OCI-LY1 (cell line): ENCODE data around the gene GABRG3.

Experiments
- H2AFZ ChIP-seq: fragments of 200-600 bp; sonication (generic), shearing (Covaris generic); 2 replicates; pipeline ENCODE4 v1.6.0; 2014; ENCODE audit warnings: antibody characterized with exemption, mild to moderate bottlenecking, low read length
- H3F3A ChIP-seq: fragments of 200-600 bp; sonication (generic), shearing (Covaris generic); 2 replicates; pipeline ENCODE4 v1.6.0; 2014; ENCODE audit warnings: mild to moderate bottlenecking, antibody characterized with exemption, low read length, moderate library complexity; ENCODE audit not compliant: insufficient read depth
- H3K27ac ChIP-seq: fragments of 200-600 bp; sonication (generic); 2 replicates; pipeline ENCODE4 v1.5.1; 2014; ENCODE audit warnings: low read length, mixed run types, mild to moderate bottlenecking, low read depth; ENCODE audit not compliant: poor library complexity, severe bottlenecking
- H3K27me3 ChIP-seq: fragments of 200-600 bp; sonication (generic); 2 replicates; pipeline ENCODE4 v1.6.0; 2014; ENCODE audit warnings: antibody characterized with exemption, mild to moderate bottlenecking, low read length, moderate library complexity; ENCODE audit not compliant: insufficient read depth
- H3K36me3 ChIP-seq: fragments of 200-600 bp; sonication (generic); 2 replicates; pipeline ENCODE4 v1.6.1; 2014; ENCODE audit warnings: mild to moderate bottlenecking, antibody characterized with exemption, low read length, moderate library complexity, mixed read lengths; ENCODE audit not compliant: insufficient read depth
- H3K4me1 ChIP-seq: fragments of 200-600 bp; sonication (generic); 2 replicates; pipeline ENCODE4 v1.5.1; 2014; ENCODE audit warnings: mild to moderate bottlenecking, low read length, moderate library complexity; ENCODE audit not compliant: insufficient read depth, severe bottlenecking
- H3K4me2 ChIP-seq: fragments of 200-600 bp; sonication (generic), shearing (Covaris generic); 2 replicates; pipeline ENCODE4 v1.6.1; 2014; ENCODE audit warnings: low read length
- H3K4me3 ChIP-seq: fragments of 200-600 bp; sonication (generic); 2 replicates; pipeline ENCODE4 v1.5.1; 2014; ENCODE audit warnings: low read length, low read depth, mild to moderate bottlenecking, mixed read lengths; ENCODE audit not compliant: poor library complexity, severe bottlenecking
- H3K79me2 ChIP-seq: fragments of 200-600 bp; shearing (Covaris generic); 2 replicates; pipeline ENCODE4 v1.6.1; 2016; ENCODE audit warnings: mixed run types, low read length, mixed read lengths; ENCODE audit not compliant: insufficient read depth
- H3K9ac ChIP-seq: fragments of 200-600 bp; sonication (generic), shearing (Covaris generic); 2 replicates; pipeline ENCODE4 v1.6.1; 2014; ENCODE audit warnings: mild to moderate bottlenecking, low read length, mixed read lengths
- H3K9me2 ChIP-seq: fragments of 200-600 bp; sonication (generic), shearing (Covaris generic); 2 replicates; pipeline ENCODE4 v1.6.1; 2014; ENCODE audit warnings: low read depth, mild to moderate bottlenecking, low read length, mixed read lengths
- H3K9me3 ChIP-seq: fragments of 200-600 bp; shearing (Covaris generic); 2 replicates; pipeline ENCODE4 v1.6.1; 2014; ENCODE audit warnings: low read length, mixed read lengths
- H4K20me1 ChIP-seq: fragments of 200-600 bp; sonication (generic), shearing (Covaris generic); 2 replicates; pipeline ENCODE4 v1.6.0; 2016; ENCODE audit warnings: mild to moderate bottlenecking, low read length; ENCODE audit not compliant: insufficient read depth
- EZH2 ChIP-seq: fragments of 200-600 bp; sonication (generic), shearing (Covaris generic); IDR thresholded peaks from 2 replicates; pipeline ENCODE4 v1.8.0; 2017; ENCODE audit warnings: borderline replicate concordance, mixed run types, mild to moderate bottlenecking, antibody characterized with exemption, low read length, moderate library complexity, mixed read lengths
- TF ChIP-seq, protein P1 (sequence below): fragments of 200-600 bp; sonication (generic), shearing (Covaris generic); IDR thresholded peaks from 2 replicates; pipeline ENCODE4 v1.5.1; 2017; ENCODE audit warnings: mild to moderate bottlenecking, antibody characterized with exemption, low read length, moderate library complexity, mixed read lengths

GABRG3 gene

DNA sequence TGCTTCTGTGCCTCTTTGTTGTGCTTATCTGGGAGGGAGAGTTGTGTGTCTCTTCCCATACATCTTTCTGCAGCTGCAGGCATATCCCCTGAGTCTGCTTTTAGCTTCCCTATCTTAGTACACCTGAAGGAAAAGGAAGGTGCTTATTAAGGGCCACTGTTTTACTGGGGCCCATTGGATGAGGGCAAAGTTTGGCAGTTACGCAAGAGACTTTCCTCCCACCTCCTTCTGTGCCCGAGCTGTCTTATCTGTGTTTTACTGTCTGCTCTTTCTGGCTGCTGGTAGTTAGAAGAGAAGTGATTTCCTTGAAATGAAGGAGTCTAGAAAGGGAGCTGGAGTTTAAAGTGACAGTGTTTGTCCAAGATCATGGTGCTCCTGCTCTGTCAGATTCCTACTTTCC lies 66.5 kb downstream of the GABRG3 start:
- no peaks in the 10 kb centered on the region for H4K20me1 ChIP-seq
- no peak overlapping the region for H3K4me3 ChIP-seq
- H3K9me2 ChIP-seq: no peaks in the 10 kb centered on the region
- H3K4me1 ChIP-seq: no peaks in the 10 kb centered on the region
- no peak overlapping the region for H3K27ac ChIP-seq
- no peaks in the 10 kb centered on the region for H3F3A ChIP-seq
- H3K27me3 ChIP-seq: no peaks in the 10 kb centered on the region
- H3K36me3 ChIP-seq: no peaks in the 10 kb centered on the region
- no peak overlapping the region for H2AFZ ChIP-seq
- no peak overlapping the region for H3K9ac ChIP-seq
- no peak for TF ChIP-seq EZH2
- TF ChIP-seq, protein P1, sequence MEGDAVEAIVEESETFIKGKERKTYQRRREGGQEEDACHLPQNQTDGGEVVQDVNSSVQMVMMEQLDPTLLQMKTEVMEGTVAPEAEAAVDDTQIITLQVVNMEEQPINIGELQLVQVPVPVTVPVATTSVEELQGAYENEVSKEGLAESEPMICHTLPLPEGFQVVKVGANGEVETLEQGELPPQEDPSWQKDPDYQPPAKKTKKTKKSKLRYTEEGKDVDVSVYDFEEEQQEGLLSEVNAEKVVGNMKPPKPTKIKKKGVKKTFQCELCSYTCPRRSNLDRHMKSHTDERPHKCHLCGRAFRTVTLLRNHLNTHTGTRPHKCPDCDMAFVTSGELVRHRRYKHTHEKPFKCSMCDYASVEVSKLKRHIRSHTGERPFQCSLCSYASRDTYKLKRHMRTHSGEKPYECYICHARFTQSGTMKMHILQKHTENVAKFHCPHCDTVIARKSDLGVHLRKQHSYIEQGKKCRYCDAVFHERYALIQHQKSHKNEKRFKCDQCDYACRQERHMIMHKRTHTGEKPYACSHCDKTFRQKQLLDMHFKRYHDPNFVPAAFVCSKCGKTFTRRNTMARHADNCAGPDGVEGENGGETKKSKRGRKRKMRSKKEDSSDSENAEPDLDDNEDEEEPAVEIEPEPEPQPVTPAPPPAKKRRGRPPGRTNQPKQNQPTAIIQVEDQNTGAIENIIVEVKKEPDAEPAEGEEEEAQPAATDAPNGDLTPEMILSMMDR: no peak
- no peaks in the 10 kb centered on the region for H3K9me3 ChIP-seq
- H3K4me2 ChIP-seq: no peak overlapping the region
- no peaks in the 10 kb centered on the region for H3K79me2 ChIP-seq

DNA sequence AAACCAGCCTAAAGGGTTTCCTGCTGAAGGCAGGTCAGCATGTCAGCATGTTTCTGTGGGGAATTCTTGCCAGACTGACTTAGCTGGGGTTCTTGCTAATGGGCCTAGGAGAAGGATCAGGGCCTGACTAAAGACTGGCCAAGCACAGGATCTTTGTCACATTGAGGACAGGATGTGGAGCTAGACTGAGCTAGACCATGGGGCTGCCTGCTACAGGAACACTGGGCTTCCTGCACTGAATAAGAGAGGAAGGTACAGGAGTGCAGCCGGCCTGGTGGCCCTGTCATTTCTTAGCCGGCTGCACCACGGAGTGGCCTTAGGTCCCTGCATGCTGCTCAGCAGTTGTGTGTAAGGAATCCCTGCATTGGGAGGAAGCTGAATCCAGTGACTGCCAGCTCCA lies 68.2 kb downstream of the GABRG3 start:
- Histone ChIP-seq H3K79me2 (no peaks in the 10 kb centered on the region), H3K27ac (no peak overlapping the region), H3F3A (no peaks in the 10 kb centered on the region), H3K4me1 (no peaks in the 10 kb centered on the region), H3K4me2 (no peak overlapping the region), H2AFZ (no peak overlapping the region), H3K36me3 (no peaks in the 10 kb centered on the region), H4K20me1 (no peaks in the 10 kb centered on the region), H3K27me3 (no peaks in the 10 kb centered on the region), H3K9me3 (no peaks in the 10 kb centered on the region), H3K9me2 (no peaks in the 10 kb centered on the region), H3K4me3 (no peak overlapping the region), H3K9ac (no peak overlapping the region)
- no peak for TF ChIP-seq EZH2
- TF ChIP-seq, protein P1: no peak

- no peaks in the 10 kb centered on the region for H3K27me3 ChIP-seq
- H3K9ac ChIP-seq: no peak overlapping the region
- no peak overlapping the region for H2AFZ ChIP-seq
- TF ChIP-seq, protein P1: no peak
- TF ChIP-seq EZH2: no peak
- no peak overlapping the region for H3K4me3 ChIP-seq
- no peaks in the 10 kb centered on the region for H4K20me1 ChIP-seq
- no peak overlapping the region for H3K4me2 ChIP-seq
- no peaks in the 10 kb centered on the region for H3K9me2 ChIP-seq
- H3K79me2 ChIP-seq: no peaks in the 10 kb centered on the region
- H3K9me3 ChIP-seq: no peaks in the 10 kb centered on the region
- no peaks in the 10 kb centered on the region for H3K36me3 ChIP-seq
- H3F3A ChIP-seq: no peaks in the 10 kb centered on the region
- no peak overlapping the region for H3K27ac ChIP-seq
- no peaks in the 10 kb centered on the region for H3K4me1 ChIP-seq
Observed at GRCh38 chr15:27042230-27042629, 71.2 kb downstream of the GABRG3 start.
